ENCODE measurements around the gene UCP3. TPM values are rescaled to one million over a fixed set of nuclear protein-coding genes. Genes with fewer than 3 reads are reported as not detected.

The UCP3 gene
- total and polyA plus RNA-seq, 7 donors, result 0.23 to 2.8 (median 1.0) TPM; not detected in 1

GRCh38 chr11:74019104-74019738 is 10.3 kb upstream of the UCP3 start:
- no peaks in the 10 kb centered on the region for H3K27me3 ChIP-seq
- no peak for DNase-seq
- no peaks in the 10 kb centered on the region for H3K9me3 ChIP-seq
- no peak for TF ChIP-seq EP300 (IDR thresholded peaks at IDR 0.05)
- TF ChIP-seq POLR2AphosphoS5 (IDR thresholded peaks at IDR 0.05), result no peak
- TF ChIP-seq CTCF (IDR thresholded peaks at IDR 0.05), result no peak
- TF ChIP-seq POLR2A (IDR thresholded peaks at IDR 0.05), result no peak
- H3K4me3 ChIP-seq, result no peak overlapping the region
- peaks cover 0 to 24% (median 22%) of the 10 kb centered on the region in 4 donors for H3K4me1 ChIP-seq
- 21 to 61% methylated on average over 4 of the region's 4 CpGs for WGBS, 2 donors
- peaks cover 0 to 10% (median 0%) of the 10 kb centered on the region in 4 donors for H3K36me3 ChIP-seq
- intact Hi-C loops (cut with DNase I), result loop anchor here (2.0 kb wide), 1 partner anchor 36 kb away; the partner anchor contains the start of gene UCP2
- peak overlapping the region; percentile 53 to 84 (median 72) for H3K27ac ChIP-seq

- Histone ChIP-seq H3K4me1 (peaks cover 0 to 24% (median 22%) of the 10 kb centered on the region in 4 donors), H3K9me3 (no peaks in the 10 kb centered on the region), H3K27ac (peak overlapping the region; percentile 53 to 84 (median 72)), H3K27me3 (no peaks in the 10 kb centered on the region), H3K4me3 (no peak overlapping the region), H3K36me3 (peaks cover 0 to 10% (median under 1%) of the 10 kb centered on the region in 4 donors)
- TF ChIP-seq EP300 (IDR thresholded peaks at IDR 0.05) (no peak), CTCF (IDR thresholded peaks at IDR 0.05) (no peak), POLR2AphosphoS5 (IDR thresholded peaks at IDR 0.05) (peak; percentile 19 to 70 (median 51)), POLR2A (IDR thresholded peaks at IDR 0.05) (no peak)
- intact Hi-C loops (cut with DNase I), result loop anchor here (1.0 to 2.0 kb wide), 2 partner anchors 36 to 54 kb away; partner anchors contain the start of gene UCP2
- WGBS, 2 donors, result 17 to 53% methylated on average over 9 of the region's 9 CpGs
- DNase-seq, result peak; percentile 97
Measured at GRCh38 chr11:74018331-74019005, 9.6 kb upstream of the UCP3 start.

- TF ChIP-seq EP300 (IDR thresholded peaks at IDR 0.05) (no peak), POLR2A (IDR thresholded peaks at IDR 0.05) (no peak), CTCF (IDR thresholded peaks at IDR 0.05) (no peak), POLR2AphosphoS5 (IDR thresholded peaks at IDR 0.05) (no peak)
- 83 to 90% methylated on average over 3 of the region's 3 CpGs for WGBS, 2 donors
- Histone ChIP-seq H3K4me3 (no peak overlapping the region), H3K4me1 (peaks cover 0 to 24% (median 22%) of the 10 kb centered on the region in 4 donors), H3K9me3 (no peaks in the 10 kb centered on the region), H3K27me3 (no peaks in the 10 kb centered on the region), H3K36me3 (peaks cover 0 to 10% (median 5%) of the 10 kb centered on the region in 4 donors), H3K27ac (peak overlapping the region; percentile 53 to 84 (median 72))
- no peak for DNase-seq
- intact Hi-C loops (cut with DNase I), result loop anchor here (1.0 to 2.0 kb wide), 2 partner anchors 35 to 53 kb away; partner anchors contain the start of gene UCP2
Measured at GRCh38 chr11:74017631-74018030, 8.7 kb upstream of the UCP3 start.

GRCh38 chr11:74015919-74016684 is 7.2 kb upstream of the UCP3 start:
- Histone ChIP-seq H3K4me3 (no peak overlapping the region), H3K9me3 (no peaks in the 10 kb centered on the region), H3K27ac (no peak overlapping the region), H3K36me3 (peaks cover 0 to 17% (median 7%) of the 10 kb centered on the region in 4 donors), H3K4me1 (peaks cover 0 to 24% (median 22%) of the 10 kb centered on the region in 4 donors), H3K27me3 (no peaks in the 10 kb centered on the region)
- TF ChIP-seq EP300 (IDR thresholded peaks at IDR 0.05) (no peak), POLR2A (IDR thresholded peaks at IDR 0.05) (no peak), CTCF (IDR thresholded peaks at IDR 0.05) (no peak), POLR2AphosphoS5 (IDR thresholded peaks at IDR 0.05) (no peak)
- DNase-seq, result no peak
- intact Hi-C loops (cut with DNase I), result no loop called here
- 94 to 96% methylated on average over 5 of the region's 5 CpGs for WGBS, 2 donors
